Stomach (tissue), 4 donors: Measurements from ENCODE around the gene KPNA6.

ENCODE experiments used
- CTCF ChIP-seq, 7 experiments: fragments of 450-650 bp in 4 of 7; fragments of 200-600 bp in 3 of 7; sonication (generic) in 3 of 7; IDR thresholded peaks; one replicate each; pipeline ENCODE4 v1.5.1; 2016 to 2019; ENCODE audit warnings: antibody characterized with exemption in 7 of 7, control low read depth in 2 of 7, mild to moderate bottlenecking in 1 of 7
- POLR2A ChIP-seq, 4 donors: fragments of 450-650 bp; IDR thresholded peaks; one replicate each; pipeline ENCODE4 v1.6.1; 2016; ENCODE audit warnings: antibody characterized with exemption in 4 of 4, control low read depth in 2 of 4, mild to moderate bottlenecking in 1 of 4, moderate library complexity in 1 of 4
- POLR2AphosphoS5 ChIP-seq, 3 donors: sonication (generic); formaldehyde crosslinking; IDR thresholded peaks; one replicate each; pipeline ENCODE4 v1.6.1; 2016; ENCODE audit warnings: antibody characterized with exemption in 3 of 3

GRCh38 chr1:32199717-32200072 is 91.8 kb downstream of the KPNA6 start:
- no peak for TF ChIP-seq POLR2A (IDR thresholded peaks at IDR 0.05)
- TF ChIP-seq CTCF (IDR thresholded peaks at IDR 0.05), result no peak
- no peak for TF ChIP-seq POLR2AphosphoS5 (IDR thresholded peaks at IDR 0.05)
